Measurements from ENCODE around the gene NAV1.

DNA sequence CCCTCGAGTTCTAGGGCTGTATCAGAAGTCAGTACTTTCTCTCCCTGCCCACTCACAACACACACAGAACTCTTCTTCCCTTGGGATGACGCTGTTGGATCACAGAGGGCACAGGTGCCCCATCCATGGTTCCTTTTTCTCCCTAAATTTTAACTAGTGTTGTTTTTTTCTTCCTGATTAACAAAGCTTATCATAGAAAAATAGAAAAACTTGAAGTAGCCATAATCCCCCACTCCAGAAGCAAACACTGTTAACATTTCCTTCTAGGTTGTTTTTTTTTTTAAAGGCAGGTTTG is 27.5 kb downstream of the NAV1 start:
- TF ChIP-seq, protein P1, sequence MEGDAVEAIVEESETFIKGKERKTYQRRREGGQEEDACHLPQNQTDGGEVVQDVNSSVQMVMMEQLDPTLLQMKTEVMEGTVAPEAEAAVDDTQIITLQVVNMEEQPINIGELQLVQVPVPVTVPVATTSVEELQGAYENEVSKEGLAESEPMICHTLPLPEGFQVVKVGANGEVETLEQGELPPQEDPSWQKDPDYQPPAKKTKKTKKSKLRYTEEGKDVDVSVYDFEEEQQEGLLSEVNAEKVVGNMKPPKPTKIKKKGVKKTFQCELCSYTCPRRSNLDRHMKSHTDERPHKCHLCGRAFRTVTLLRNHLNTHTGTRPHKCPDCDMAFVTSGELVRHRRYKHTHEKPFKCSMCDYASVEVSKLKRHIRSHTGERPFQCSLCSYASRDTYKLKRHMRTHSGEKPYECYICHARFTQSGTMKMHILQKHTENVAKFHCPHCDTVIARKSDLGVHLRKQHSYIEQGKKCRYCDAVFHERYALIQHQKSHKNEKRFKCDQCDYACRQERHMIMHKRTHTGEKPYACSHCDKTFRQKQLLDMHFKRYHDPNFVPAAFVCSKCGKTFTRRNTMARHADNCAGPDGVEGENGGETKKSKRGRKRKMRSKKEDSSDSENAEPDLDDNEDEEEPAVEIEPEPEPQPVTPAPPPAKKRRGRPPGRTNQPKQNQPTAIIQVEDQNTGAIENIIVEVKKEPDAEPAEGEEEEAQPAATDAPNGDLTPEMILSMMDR (IDR thresholded peaks at IDR 0.05; ENCODE audit: insufficient read depth, low read length): no peak
- no peak for TF ChIP-seq POLR2AphosphoS5 (IDR thresholded peaks at IDR 0.05; ENCODE audit: low read depth)

All from HL-60 (cell line).